Mammary epithelial cell (primary cell): Measurements from ENCODE around the gene SDCCAG8.

Experiments used
- EZH2 ChIP-seq: IDR thresholded peaks from 2 replicates; pipeline ENCODE4 v1.6.1; 2012; ENCODE audit warnings: low read length, inconsistent platforms, borderline replicate concordance
- TF ChIP-seq, protein P1 (sequence below), 2 donors: IDR thresholded peaks in 1 of 2; conservative IDR thresholded peaks in 1 of 2; 2 replicates each; pipeline ENCODE4 v1.5.1; 2011 to 2012; ENCODE audit warnings: inconsistent platforms in 2 of 2, low read length in 2 of 2, mild to moderate bottlenecking in 2 of 2, control low read depth in 1 of 2, low read depth in 1 of 2; ENCODE audit not compliant: insufficient read depth in 1 of 2; ENCODE audit errors: extremely low read depth in 1 of 2

DNA sequence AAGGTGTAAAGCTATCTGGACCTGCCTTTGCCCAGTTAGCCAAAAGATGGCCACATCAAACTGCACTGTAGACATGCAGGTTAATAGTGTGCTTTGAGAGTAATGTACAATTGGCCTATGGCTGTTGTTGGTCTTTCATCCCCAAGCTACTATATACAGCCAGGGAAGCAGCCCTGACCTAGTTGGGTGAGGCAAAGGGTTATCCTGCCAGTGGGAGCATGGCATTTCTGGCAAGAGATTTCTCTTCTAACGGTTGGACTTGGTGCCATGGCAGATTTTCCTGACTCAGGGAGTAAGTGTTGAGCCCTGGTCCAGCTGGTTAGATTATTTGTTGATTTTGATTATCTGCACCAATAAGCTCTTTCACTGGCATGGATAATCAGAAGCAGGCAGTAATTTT, 119.8 kb downstream of the SDCCAG8 start:
- TF ChIP-seq EZH2 = no peak
- TF ChIP-seq, protein P1, sequence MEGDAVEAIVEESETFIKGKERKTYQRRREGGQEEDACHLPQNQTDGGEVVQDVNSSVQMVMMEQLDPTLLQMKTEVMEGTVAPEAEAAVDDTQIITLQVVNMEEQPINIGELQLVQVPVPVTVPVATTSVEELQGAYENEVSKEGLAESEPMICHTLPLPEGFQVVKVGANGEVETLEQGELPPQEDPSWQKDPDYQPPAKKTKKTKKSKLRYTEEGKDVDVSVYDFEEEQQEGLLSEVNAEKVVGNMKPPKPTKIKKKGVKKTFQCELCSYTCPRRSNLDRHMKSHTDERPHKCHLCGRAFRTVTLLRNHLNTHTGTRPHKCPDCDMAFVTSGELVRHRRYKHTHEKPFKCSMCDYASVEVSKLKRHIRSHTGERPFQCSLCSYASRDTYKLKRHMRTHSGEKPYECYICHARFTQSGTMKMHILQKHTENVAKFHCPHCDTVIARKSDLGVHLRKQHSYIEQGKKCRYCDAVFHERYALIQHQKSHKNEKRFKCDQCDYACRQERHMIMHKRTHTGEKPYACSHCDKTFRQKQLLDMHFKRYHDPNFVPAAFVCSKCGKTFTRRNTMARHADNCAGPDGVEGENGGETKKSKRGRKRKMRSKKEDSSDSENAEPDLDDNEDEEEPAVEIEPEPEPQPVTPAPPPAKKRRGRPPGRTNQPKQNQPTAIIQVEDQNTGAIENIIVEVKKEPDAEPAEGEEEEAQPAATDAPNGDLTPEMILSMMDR (conservative IDR thresholded peaks at IDR 0.05 in 1 of 2, IDR thresholded peaks at IDR 0.05 in 1 of 2; ENCODE audit: extremely low read depth in 1 of 2, insufficient read depth in 1 of 2, low read depth in 1 of 2, low read length in 2 of 2) = no peak
